Natural killer cell (primary cell): ENCODE results near the gene SLF1. TPM values are rescaled to one million over a fixed set of nuclear protein-coding genes. Genes with fewer than 3 reads are reported as not detected.

ENCODE experiments used
- ATAC-seq, 3 donors: fragments of 150-1000 bp in 2 of 3; fragments of 200-7000 bp in 1 of 3; cut with Tn5 transposase; 1 replicate in 1 of 3; 2 replicates in 2 of 3; pipeline ENCODE4 v1.10.0; 2021; ENCODE audit warnings: mild to moderate bottlenecking in 2 of 3, moderate library complexity in 2 of 3
- DNase-seq, 2 donors: peaks; one replicate each; pipeline versions ENCODE4 v3.0.0 to v3.0.0-alpha.2; 2013 to 2021; ENCODE audit warnings: mixed read lengths in 1 of 2
- H3K27ac ChIP-seq: one replicate; pipeline ENCODE4 v1.5.1; 2013; ENCODE audit warnings: mild to moderate bottlenecking, low read length
- H3K27me3 ChIP-seq: one replicate; pipeline ENCODE4 v1.6.1; 2013; ENCODE audit warnings: low read length; ENCODE audit not compliant: control insufficient read depth, insufficient read depth
- H3K36me3 ChIP-seq: one replicate; pipeline ENCODE4 v1.6.1; 2013; ENCODE audit warnings: low read length; ENCODE audit not compliant: control insufficient read depth, insufficient read depth
- H3K4me1 ChIP-seq: one replicate; pipeline ENCODE4 v1.6.1; 2013; ENCODE audit warnings: low read length; ENCODE audit not compliant: control insufficient read depth, insufficient read depth
- H3K4me3 ChIP-seq: one replicate; pipeline ENCODE4 v1.5.1; 2013; ENCODE audit warnings: low read length
- H3K9me3 ChIP-seq: one replicate; pipeline ENCODE4 v1.6.1; 2013; ENCODE audit warnings: low read length; ENCODE audit not compliant: control insufficient read depth, insufficient read depth
- H3K27ac Mint-ChIP-seq, 2 donors: one replicate each; pipeline ENCODE4 v1.8.0; 2022; ENCODE audit warnings: mild to moderate bottlenecking in 2 of 2, mixed read lengths in 2 of 2, moderate library complexity in 1 of 2
- H3K27me3 Mint-ChIP-seq, 2 donors: one replicate each; pipeline ENCODE4 v1.8.0; 2022; ENCODE audit warnings: low read depth in 2 of 2, mixed read lengths in 2 of 2
- H3K36me3 Mint-ChIP-seq: one replicate; pipeline ENCODE4 v1.8.0; 2022; ENCODE audit warnings: mixed read lengths
- H3K4me1 Mint-ChIP-seq, 2 donors: one replicate each; pipeline ENCODE4 v1.8.0; 2022; ENCODE audit warnings: mixed read lengths in 2 of 2
- H3K4me3 Mint-ChIP-seq: one replicate; pipeline ENCODE4 v1.8.0; 2022; ENCODE audit warnings: mild to moderate bottlenecking, moderate library complexity, mixed read lengths
- H3K9me3 Mint-ChIP-seq, 2 donors: one replicate each; pipeline ENCODE4 v1.8.0; 2022; ENCODE audit warnings: mixed read lengths in 2 of 2
- CTCF ChIP-seq: fragments of 200-600 bp; IDR thresholded peaks from one replicate; pipeline ENCODE4 v1.8.0; 2022; ENCODE audit warnings: antibody characterized with exemption
- WGBS: methylation state at CpG from one replicate; pipeline ENCODE4 v1.1.7; 2013; ENCODE audit warnings: missing lambda C conversion rate; ENCODE audit not compliant: insufficient coverage; 5-methylcytosine and 5-hydroxymethylcytosine counted together
- intact Hi-C: fragments of 100-400 bp; cut with micrococcal nuclease; formaldehyde crosslinking; loops from one replicate; pipeline ENCODE4 v1.14.2; 2022
- total RNA-seq, 4 donors: library from RNA; stranded (reverse); fragments of 120-200 nt in 1 of 4; gene quantifications; one replicate each; pipeline versions ENCODE4 v1.2.3 to v1.2.4, GENCODE V29; 2013 to 2022

SLF1 gene
- total RNA-seq, 3 donors from 2014 or later (not counting 1 experiment from before 2014, with no cell fraction given) = 9.5 to 17.2 (median 11.0) TPM

GRCh38 chr5:94702729-94703128, 84.3 kb downstream of the SLF1 start:
- no peaks in the 10 kb centered on the region for H3K9me3 ChIP-seq
- Mint-ChIP-seq H3K9me3 (no peaks in the 10 kb centered on the region), H3K4me3 (no peak overlapping the region), H3K4me1 (peaks cover 6 to 16% of the 10 kb centered on the region in 2 donors), H3K27ac (no peak overlapping the region), H3K36me3 (no peaks in the 10 kb centered on the region), H3K27me3 (no peaks in the 10 kb centered on the region)
- intact Hi-C loops = no loop called here
- ATAC-seq = no peak
- no peak for DNase-seq
- H3K4me3 ChIP-seq = no peak overlapping the region
- H3K36me3 ChIP-seq = no peaks in the 10 kb centered on the region
- no CpG with 5 or more reads among the region's 1 CpG for WGBS
- H3K4me1 ChIP-seq = no peaks in the 10 kb centered on the region
- no peaks in the 10 kb centered on the region for H3K27me3 ChIP-seq
- no peak for TF ChIP-seq CTCF
- H3K27ac ChIP-seq = no peak overlapping the region

- Histone ChIP-seq H3K27ac (no peak overlapping the region), H3K9me3 (no peaks in the 10 kb centered on the region), H3K4me3 (no peak overlapping the region), H3K27me3 (no peaks in the 10 kb centered on the region), H3K36me3 (peaks cover 10% of the 10 kb centered on the region), H3K4me1 (no peaks in the 10 kb centered on the region)
- Mint-ChIP-seq H3K27ac (no peak overlapping the region), H3K9me3 (no peaks in the 10 kb centered on the region), H3K4me1 (peaks cover 4 to 9% of the 10 kb centered on the region in 2 donors), H3K36me3 (peaks cover 6% of the 10 kb centered on the region), H3K4me3 (no peak overlapping the region), H3K27me3 (no peaks in the 10 kb centered on the region)
- no CpG with 5 or more reads among the region's 1 CpG for WGBS
- no peak for TF ChIP-seq CTCF
- intact Hi-C loops = no loop called here
- DNase-seq (no peak), ATAC-seq (no peak)
Observed at GRCh38 chr5:94705427-94705826, 87.0 kb downstream of the SLF1 start.

GRCh38 chr5:94707359-94707758, 88.9 kb downstream of the SLF1 start:
- DNase-seq (no peak), ATAC-seq (no peak)
- Mint-ChIP-seq H3K4me1 (peaks cover 0 to 5% of the 10 kb centered on the region in 2 donors), H3K27ac (no peak overlapping the region), H3K36me3 (peaks cover 6% of the 10 kb centered on the region), H3K27me3 (no peaks in the 10 kb centered on the region), H3K9me3 (no peaks in the 10 kb centered on the region), H3K4me3 (no peak overlapping the region)
- TF ChIP-seq CTCF = no peak
- Histone ChIP-seq H3K27me3 (no peaks in the 10 kb centered on the region), H3K27ac (no peak overlapping the region), H3K4me3 (no peak overlapping the region), H3K36me3 (peaks cover 10% of the 10 kb centered on the region), H3K9me3 (no peaks in the 10 kb centered on the region), H3K4me1 (no peaks in the 10 kb centered on the region)
- WGBS = 0% methylated on average over 1 of the region's 2 CpGs
- intact Hi-C loops = no loop called here

- H3K4me3 ChIP-seq = no peak overlapping the region
- no peaks in the 10 kb centered on the region for H3K4me1 ChIP-seq
- no peaks in the 10 kb centered on the region for H3K27me3 ChIP-seq
- ATAC-seq = no peak
- H3K27ac Mint-ChIP-seq = no peak overlapping the region
- peaks cover 10% of the 10 kb centered on the region for H3K36me3 ChIP-seq
- H3K36me3 Mint-ChIP-seq = peaks cover 6% of the 10 kb centered on the region
- no peak for TF ChIP-seq CTCF
- DNase-seq = no peak
- no peak overlapping the region for H3K4me3 Mint-ChIP-seq
- H3K27ac ChIP-seq = no peak overlapping the region
- intact Hi-C loops = no loop called here
- H3K9me3 ChIP-seq = no peaks in the 10 kb centered on the region
- 100% methylated on average over 1 of the region's 1 CpG for WGBS
- H3K4me1 Mint-ChIP-seq = no peaks in the 10 kb centered on the region
- no peaks in the 10 kb centered on the region for H3K27me3 Mint-ChIP-seq
- no peaks in the 10 kb centered on the region for H3K9me3 Mint-ChIP-seq
Observed at GRCh38 chr5:94709277-94709676, 90.8 kb downstream of the SLF1 start.
